HG03521 (cell line): ENCODE data around the gene MTF2.

Experiments
- ATAC-seq: cut with Tn5 transposase; IDR thresholded peaks from one replicate; pipeline ENCODE4 v1.9.1; 2021; ENCODE audit warnings: mild to moderate bottlenecking, moderate library complexity; ENCODE audit not compliant: unreplicated experiment

Gene MTF2

GRCh38 chr1:93180723-93181613, 101.9 kb downstream of the MTF2 start, which contains the start of gene CCDC18:
CCDC18 (plus strand) TSS chr1:93180724; CDS start chr1:93183362, 2,638 bp downstream.
- peak; percentile 3 for ATAC-seq

DNA sequence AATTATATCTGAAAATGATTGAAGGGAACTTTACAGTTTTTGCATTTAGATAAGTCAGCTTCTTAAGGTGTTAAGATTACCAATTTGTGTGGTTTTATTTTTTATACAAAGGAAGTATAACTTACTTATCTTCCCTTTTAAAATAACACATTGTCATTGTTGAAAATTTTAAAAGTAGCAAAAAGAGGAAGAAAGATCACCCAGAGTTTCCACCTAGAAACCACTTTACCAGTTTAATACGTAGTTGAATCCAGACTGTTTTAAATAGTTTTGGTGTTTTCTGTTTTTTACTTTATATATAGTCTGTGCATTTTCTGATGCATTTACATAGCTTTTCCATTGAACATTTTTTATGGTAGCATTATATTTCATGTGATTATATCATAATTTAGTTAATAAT, 107.6 kb downstream of the MTF2 start:
- no peak for ATAC-seq
